MM.1S (cell line): ENCODE data around the gene NDUFS2.
"Not testable (repeated sequence)": the region's sequence is repeated elsewhere in the genome, so short reads cannot be mapped to it uniquely, and the experiment has no call there.

ENCODE experiments used
- DNase-seq: peaks from one replicate; pipeline ENCODE4 v3.0.0-alpha.2; 2015
- H2AFZ ChIP-seq: fragments of 300-600 bp; sonication (generic); 2 replicates; pipeline ENCODE4 v1.6.0; 2016; ENCODE audit warnings: antibody characterized with exemption, low read length
- H3F3A ChIP-seq: fragments of 300-600 bp; sonication (generic); 2 replicates; pipeline ENCODE4 v1.6.1; 2016; ENCODE audit warnings: mild to moderate bottlenecking, antibody characterized with exemption, low read length, moderate library complexity, mixed read lengths; ENCODE audit not compliant: insufficient read depth
- H3K27ac ChIP-seq: fragments of 300-600 bp; sonication (generic); 2 replicates; pipeline ENCODE4 v1.5.1; 2016; ENCODE audit warnings: mild to moderate bottlenecking, low read length
- H3K27me3 ChIP-seq: fragments of 300-600 bp; sonication (generic); replicated peaks from 2 replicates; pipeline ENCODE4 v1.6.0; 2016; ENCODE audit warnings: low read length; ENCODE audit not compliant: insufficient read depth
- H3K36me3 ChIP-seq: fragments of 300-600 bp; sonication (generic); replicated peaks from 2 replicates; pipeline ENCODE4 v1.6.1; 2016; ENCODE audit warnings: mild to moderate bottlenecking, low read length, mixed read lengths; ENCODE audit not compliant: insufficient read depth
- H3K4me1 ChIP-seq: fragments of 300-600 bp; sonication (generic); 2 replicates; pipeline ENCODE4 v1.6.1; 2016; ENCODE audit warnings: low read length, mixed read lengths
- H3K4me2 ChIP-seq: fragments of 300-600 bp; sonication (generic); 2 replicates; pipeline ENCODE4 v1.6.0; 2016; ENCODE audit warnings: low read depth, low read length
- H3K4me3 ChIP-seq: fragments of 300-600 bp; sonication (generic); 2 replicates; pipeline ENCODE4 v1.5.1; 2016; ENCODE audit warnings: low read length, mixed read lengths
- H3K79me2 ChIP-seq: fragments of 300-600 bp; sonication (generic); 2 replicates; pipeline ENCODE4 v1.6.1; 2016; ENCODE audit warnings: mixed run types, low read length, mixed read lengths
- H3K9ac ChIP-seq: fragments of 300-600 bp; sonication (generic); 2 replicates; pipeline ENCODE4 v1.6.1; 2016; ENCODE audit warnings: low read length, mixed read lengths
- H3K9me2 ChIP-seq: fragments of 300-600 bp; sonication (generic); replicated peaks from 2 replicates; pipeline ENCODE4 v1.6.1; 2016; ENCODE audit warnings: mild to moderate bottlenecking, low read length, mixed read lengths; ENCODE audit not compliant: insufficient read depth
- H3K9me3 ChIP-seq: fragments of 300-600 bp; sonication (generic); replicated peaks from 2 replicates; pipeline ENCODE4 v1.6.1; 2016; ENCODE audit warnings: mild to moderate bottlenecking, low read length, mixed read lengths; ENCODE audit not compliant: insufficient read depth
- H4K20me1 ChIP-seq: fragments of 300-600 bp; sonication (generic); 2 replicates; pipeline ENCODE4 v1.6.1; 2016; ENCODE audit warnings: mild to moderate bottlenecking, low read length, moderate library complexity, mixed read lengths; ENCODE audit not compliant: insufficient read depth
- EZH2 ChIP-seq: fragments of 300-600 bp; sonication (generic); optimal IDR thresholded peaks from 2 replicates; pipeline ENCODE3; 2017; ENCODE audit warnings: low read depth, mild to moderate bottlenecking, antibody characterized with exemption, low read length, mixed read lengths
- EZH2phosphoT487 ChIP-seq: fragments of 300-600 bp; sonication (generic); IDR thresholded peaks from 2 replicates; pipeline ENCODE4 v1.6.1; 2018; ENCODE audit warnings: antibody characterized with exemption, low read length
- TF ChIP-seq, protein P1 (sequence below): fragments of 300-600 bp; sonication (generic); IDR thresholded peaks from 2 replicates; pipeline ENCODE4 v1.5.1; 2016; ENCODE audit warnings: antibody characterized with exemption, low read length, mixed read lengths

NDUFS2 gene

DNA sequence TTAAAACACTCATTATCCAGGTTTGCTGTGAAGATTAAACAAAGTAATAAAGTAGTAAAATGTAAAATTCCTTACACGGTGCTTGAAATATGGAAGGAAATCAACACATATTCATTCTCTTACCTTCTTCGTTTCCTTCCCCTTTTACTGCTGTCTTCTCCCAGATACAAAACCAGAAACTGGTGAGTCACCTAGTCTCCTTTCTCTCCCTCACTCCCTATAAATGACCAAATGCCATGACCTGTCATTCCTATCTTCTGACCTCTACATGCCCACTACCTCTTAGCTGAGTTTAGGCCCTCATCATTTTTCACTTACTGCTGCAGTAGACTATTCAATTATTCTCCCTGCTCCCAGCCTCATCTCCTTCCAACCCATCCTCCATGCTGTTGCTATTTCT lies 40.1 kb downstream of the NDUFS2 start:
- no peaks in the 10 kb centered on the region for H3K4me1 ChIP-seq
- H2AFZ ChIP-seq: no peak overlapping the region
- H3K36me3 ChIP-seq: no peaks in the 10 kb centered on the region
- no peaks in the 10 kb centered on the region for H3F3A ChIP-seq
- H3K9ac ChIP-seq: no peak overlapping the region
- no peak overlapping the region for H3K4me3 ChIP-seq
- no peak for DNase-seq
- no peak overlapping the region for H3K4me2 ChIP-seq
- H4K20me1 ChIP-seq: no peaks in the 10 kb centered on the region
- no peaks in the 10 kb centered on the region for H3K9me2 ChIP-seq
- H3K9me3 ChIP-seq: no peaks in the 10 kb centered on the region
- no peak overlapping the region for H3K27ac ChIP-seq
- no peaks in the 10 kb centered on the region for H3K79me2 ChIP-seq
- TF ChIP-seq, protein P1, sequence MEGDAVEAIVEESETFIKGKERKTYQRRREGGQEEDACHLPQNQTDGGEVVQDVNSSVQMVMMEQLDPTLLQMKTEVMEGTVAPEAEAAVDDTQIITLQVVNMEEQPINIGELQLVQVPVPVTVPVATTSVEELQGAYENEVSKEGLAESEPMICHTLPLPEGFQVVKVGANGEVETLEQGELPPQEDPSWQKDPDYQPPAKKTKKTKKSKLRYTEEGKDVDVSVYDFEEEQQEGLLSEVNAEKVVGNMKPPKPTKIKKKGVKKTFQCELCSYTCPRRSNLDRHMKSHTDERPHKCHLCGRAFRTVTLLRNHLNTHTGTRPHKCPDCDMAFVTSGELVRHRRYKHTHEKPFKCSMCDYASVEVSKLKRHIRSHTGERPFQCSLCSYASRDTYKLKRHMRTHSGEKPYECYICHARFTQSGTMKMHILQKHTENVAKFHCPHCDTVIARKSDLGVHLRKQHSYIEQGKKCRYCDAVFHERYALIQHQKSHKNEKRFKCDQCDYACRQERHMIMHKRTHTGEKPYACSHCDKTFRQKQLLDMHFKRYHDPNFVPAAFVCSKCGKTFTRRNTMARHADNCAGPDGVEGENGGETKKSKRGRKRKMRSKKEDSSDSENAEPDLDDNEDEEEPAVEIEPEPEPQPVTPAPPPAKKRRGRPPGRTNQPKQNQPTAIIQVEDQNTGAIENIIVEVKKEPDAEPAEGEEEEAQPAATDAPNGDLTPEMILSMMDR: no peak
- TF ChIP-seq EZH2phosphoT487: no peak
- TF ChIP-seq EZH2: no peak
- no peaks in the 10 kb centered on the region for H3K27me3 ChIP-seq

DNA sequence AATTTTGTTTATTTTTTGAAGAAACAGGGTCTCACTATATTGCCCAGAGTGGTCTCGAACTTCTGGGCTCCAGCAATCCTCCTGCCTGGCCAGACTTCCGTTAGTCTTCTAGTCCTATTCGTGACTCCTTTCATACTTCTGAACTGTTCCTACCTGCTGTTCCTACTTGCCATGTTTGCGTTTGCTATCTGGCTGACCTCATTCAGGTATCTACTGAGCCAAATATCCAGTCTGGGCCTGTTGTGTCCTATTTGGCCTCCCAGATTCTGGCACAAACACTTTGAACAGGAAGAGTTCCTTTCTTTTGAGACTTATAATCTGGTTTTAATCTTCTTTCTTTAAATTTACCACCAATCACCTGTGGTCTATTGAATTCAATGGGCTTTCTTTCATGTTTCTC lies 42.7 kb downstream of the NDUFS2 start:
- no peak for DNase-seq
- Histone ChIP-seq H2AFZ (no peak overlapping the region), H4K20me1 (no peaks in the 10 kb centered on the region), H3K4me1 (no peaks in the 10 kb centered on the region), H3K4me2 (no peak overlapping the region), H3K4me3 (no peak overlapping the region), H3K9me2 (no peaks in the 10 kb centered on the region), H3K36me3 (no peaks in the 10 kb centered on the region), H3K27me3 (no peaks in the 10 kb centered on the region), H3K9ac (no peak overlapping the region), H3K79me2 (no peaks in the 10 kb centered on the region), H3K9me3 (no peaks in the 10 kb centered on the region), H3K27ac (no peak overlapping the region), H3F3A (no peaks in the 10 kb centered on the region)
- TF ChIP-seq EZH2: no peak
- no peak for TF ChIP-seq EZH2phosphoT487
- TF ChIP-seq, protein P1: no peak

DNA sequence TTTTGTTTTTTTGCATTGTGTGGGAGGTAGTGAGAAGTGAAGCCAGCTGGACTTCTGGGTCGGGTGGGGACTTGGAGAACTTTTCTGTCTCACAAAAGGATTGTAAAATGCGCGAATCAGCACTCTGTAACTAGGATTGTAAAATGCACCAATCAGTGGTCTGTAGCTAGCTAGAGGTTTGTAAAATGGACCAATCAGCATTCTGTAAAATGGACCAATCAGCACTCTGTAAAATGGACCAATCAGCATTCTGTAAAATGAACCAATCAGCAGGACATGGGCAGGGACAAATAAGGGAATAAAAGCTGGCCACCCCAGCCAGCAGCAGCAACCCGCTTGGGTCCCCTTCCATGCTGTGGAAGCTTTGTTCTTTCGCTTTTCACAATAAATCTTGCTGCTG lies 47.9 kb downstream of the NDUFS2 start:
- not testable (repeated sequence) for H3K27me3 ChIP-seq, H3K9me3 ChIP-seq, H3K27ac ChIP-seq, DNase-seq, H3F3A ChIP-seq, H2AFZ ChIP-seq, H3K9ac ChIP-seq, H4K20me1 ChIP-seq, H3K4me3 ChIP-seq, H3K79me2 ChIP-seq, H3K9me2 ChIP-seq, H3K4me1 ChIP-seq, H3K36me3 ChIP-seq, H3K4me2 ChIP-seq

DNA sequence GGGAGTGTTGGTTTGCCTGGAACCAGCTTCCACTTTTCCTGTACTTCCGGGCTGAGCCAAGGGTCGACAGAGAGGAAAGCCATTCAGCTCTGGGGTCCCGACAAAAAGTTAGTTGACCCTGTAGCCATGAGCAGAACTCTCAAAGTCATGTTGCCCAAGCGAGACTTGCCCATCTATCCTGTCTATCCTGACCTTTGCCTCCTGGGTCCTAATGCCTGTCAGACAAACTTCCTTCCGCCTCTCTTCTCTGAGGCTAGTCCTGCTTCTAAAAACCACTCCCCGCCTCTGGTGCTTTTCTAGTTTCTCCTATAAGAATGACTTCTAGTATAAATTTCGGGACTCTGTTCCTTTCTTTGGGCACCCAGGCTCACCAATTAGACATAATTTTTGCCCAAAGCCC lies 48.7 kb downstream of the NDUFS2 start:
- no peak overlapping the region for H3K27ac ChIP-seq
- H3K4me1 ChIP-seq: no peaks in the 10 kb centered on the region
- no peak overlapping the region for H3K4me2 ChIP-seq
- TF ChIP-seq EZH2: no peak
- TF ChIP-seq EZH2phosphoT487: no peak
- TF ChIP-seq, protein P1: no peak
- H4K20me1 ChIP-seq: no peaks in the 10 kb centered on the region
- H3K9ac ChIP-seq: no peak overlapping the region
- H3K9me3 ChIP-seq: no peaks in the 10 kb centered on the region
- H3F3A ChIP-seq: no peaks in the 10 kb centered on the region
- H3K27me3 ChIP-seq: no peaks in the 10 kb centered on the region
- H3K36me3 ChIP-seq: no peaks in the 10 kb centered on the region
- no peak overlapping the region for H3K4me3 ChIP-seq
- H3K79me2 ChIP-seq: no peaks in the 10 kb centered on the region
- no peak overlapping the region for H2AFZ ChIP-seq
- no peak for DNase-seq
- H3K9me2 ChIP-seq: no peaks in the 10 kb centered on the region
